PC-9 (cell line): Measurements from ENCODE around the gene SGPL1.

ENCODE experiments used
- EZH2 ChIP-seq: fragments of 200-600 bp; sonication (generic); IDR thresholded peaks from 2 replicates; pipeline ENCODE4 v1.8.0; 2017; ENCODE audit warnings: antibody characterized with exemption, low read depth
- TF ChIP-seq, protein P1 (sequence below): fragments of 200-600 bp; sonication (generic); conservative IDR thresholded peaks from 2 replicates; pipeline ENCODE4 v1.6.1; 2017; ENCODE audit warnings: mixed run types, antibody characterized with exemption, mild to moderate bottlenecking, moderate library complexity

DNA sequence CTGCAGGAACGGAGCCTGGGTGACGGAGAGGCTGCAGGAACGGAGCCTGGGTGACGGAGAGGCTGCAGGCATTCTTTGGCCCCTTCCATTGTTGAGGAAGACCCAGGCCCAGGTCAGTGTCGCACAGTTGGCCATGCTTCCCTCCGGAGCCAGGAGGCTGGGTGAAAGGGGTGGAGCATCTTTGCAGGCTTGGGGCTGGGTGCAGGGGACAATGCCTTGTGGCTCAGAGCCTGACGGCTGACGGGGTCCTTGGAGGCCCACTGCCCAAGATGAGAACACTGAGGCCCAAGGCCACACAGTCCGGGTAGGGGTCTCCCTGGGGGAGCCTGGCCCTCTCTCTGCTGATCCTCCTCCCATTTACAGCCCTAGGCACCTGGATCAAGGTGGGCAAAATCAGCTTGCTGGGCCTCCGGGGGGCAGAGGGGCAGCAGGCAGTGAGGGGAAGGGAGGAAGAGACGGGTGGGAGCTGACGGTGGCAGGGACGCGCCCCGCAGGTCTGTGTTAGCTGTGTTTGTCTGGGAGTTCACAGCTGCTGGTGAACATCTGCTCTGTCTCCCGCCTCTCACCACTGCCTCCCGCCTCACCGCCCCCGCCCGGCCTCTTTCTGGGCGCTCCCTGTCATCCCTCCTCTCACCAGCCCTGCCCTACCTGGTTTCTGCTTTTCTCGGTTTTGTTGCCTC lies 103.2 kb downstream of the SGPL1 start:
- TF ChIP-seq, protein P1, sequence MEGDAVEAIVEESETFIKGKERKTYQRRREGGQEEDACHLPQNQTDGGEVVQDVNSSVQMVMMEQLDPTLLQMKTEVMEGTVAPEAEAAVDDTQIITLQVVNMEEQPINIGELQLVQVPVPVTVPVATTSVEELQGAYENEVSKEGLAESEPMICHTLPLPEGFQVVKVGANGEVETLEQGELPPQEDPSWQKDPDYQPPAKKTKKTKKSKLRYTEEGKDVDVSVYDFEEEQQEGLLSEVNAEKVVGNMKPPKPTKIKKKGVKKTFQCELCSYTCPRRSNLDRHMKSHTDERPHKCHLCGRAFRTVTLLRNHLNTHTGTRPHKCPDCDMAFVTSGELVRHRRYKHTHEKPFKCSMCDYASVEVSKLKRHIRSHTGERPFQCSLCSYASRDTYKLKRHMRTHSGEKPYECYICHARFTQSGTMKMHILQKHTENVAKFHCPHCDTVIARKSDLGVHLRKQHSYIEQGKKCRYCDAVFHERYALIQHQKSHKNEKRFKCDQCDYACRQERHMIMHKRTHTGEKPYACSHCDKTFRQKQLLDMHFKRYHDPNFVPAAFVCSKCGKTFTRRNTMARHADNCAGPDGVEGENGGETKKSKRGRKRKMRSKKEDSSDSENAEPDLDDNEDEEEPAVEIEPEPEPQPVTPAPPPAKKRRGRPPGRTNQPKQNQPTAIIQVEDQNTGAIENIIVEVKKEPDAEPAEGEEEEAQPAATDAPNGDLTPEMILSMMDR: no peak
- TF ChIP-seq EZH2: no peak
